ENCODE data around the gene GDI1.

GDI1 gene

GRCh38 chrX:154463611-154464220 is 26.8 kb downstream of the GDI1 start:
- TF ChIP-seq CTCF (IDR thresholded peaks at IDR 0.05; ENCODE audit: extremely low read depth, insufficient read depth, missing control alignments): no peak
- in situ Hi-C loops (cut with MboI; ENCODE audit: low pct_unique_long_range_greater_than_20kb, low sequenced_read_pairs, unreplicated experiment): no loop called here
- no peak for DNase-seq (ENCODE audit: low spot score)

DNA sequence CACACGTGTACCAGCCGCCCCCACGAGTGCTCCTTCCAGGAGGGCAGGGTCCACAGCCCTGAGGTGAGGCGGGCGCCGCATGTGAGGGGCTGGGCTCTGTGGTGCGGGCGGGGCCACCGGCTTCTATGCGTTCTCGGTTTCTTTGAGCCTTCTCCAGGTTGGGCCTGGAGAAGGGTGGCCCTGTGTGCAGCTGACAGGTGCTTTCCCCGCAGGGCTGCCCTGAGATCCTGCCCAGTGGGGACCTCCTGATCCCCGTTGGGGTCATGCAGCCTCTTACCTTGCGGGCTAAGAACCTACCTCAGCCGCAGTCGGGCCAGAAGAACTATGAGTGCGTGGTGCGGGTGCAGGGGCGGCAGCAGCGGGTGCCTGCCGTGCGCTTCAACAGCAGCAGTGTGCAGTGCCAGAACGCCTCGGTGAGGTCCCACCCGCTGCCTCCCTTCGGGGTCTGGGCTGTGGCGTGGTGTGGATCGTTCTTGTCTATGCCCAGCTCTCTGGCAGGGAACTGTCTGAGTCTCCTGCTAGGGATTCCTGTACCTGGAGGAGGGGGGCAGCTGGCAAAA is 27.9 kb downstream of the GDI1 start:
- DNase-seq (ENCODE audit: low spot score): no peak
- in situ Hi-C loops (cut with MboI; ENCODE audit: low pct_unique_long_range_greater_than_20kb, low sequenced_read_pairs, unreplicated experiment): no loop called here
- TF ChIP-seq CTCF (IDR thresholded peaks at IDR 0.05; ENCODE audit: extremely low read depth, insufficient read depth, missing control alignments): no peak

GRCh38 chrX:154465601-154466000 is 28.6 kb downstream of the GDI1 start:
- no peak for DNase-seq (ENCODE audit: low spot score)
- in situ Hi-C loops (cut with MboI; ENCODE audit: low pct_unique_long_range_greater_than_20kb, low sequenced_read_pairs, unreplicated experiment): no loop called here
- TF ChIP-seq CTCF (IDR thresholded peaks at IDR 0.05; ENCODE audit: extremely low read depth, insufficient read depth, missing control alignments): no peak

GRCh38 chrX:154466036-154466435 is 29.1 kb downstream of the GDI1 start:
- TF ChIP-seq CTCF (IDR thresholded peaks at IDR 0.05; ENCODE audit: extremely low read depth, insufficient read depth, missing control alignments): no peak
- in situ Hi-C loops (cut with MboI; ENCODE audit: low pct_unique_long_range_greater_than_20kb, low sequenced_read_pairs, unreplicated experiment): no loop called here
- no peak for DNase-seq (ENCODE audit: low spot score)

DNA sequence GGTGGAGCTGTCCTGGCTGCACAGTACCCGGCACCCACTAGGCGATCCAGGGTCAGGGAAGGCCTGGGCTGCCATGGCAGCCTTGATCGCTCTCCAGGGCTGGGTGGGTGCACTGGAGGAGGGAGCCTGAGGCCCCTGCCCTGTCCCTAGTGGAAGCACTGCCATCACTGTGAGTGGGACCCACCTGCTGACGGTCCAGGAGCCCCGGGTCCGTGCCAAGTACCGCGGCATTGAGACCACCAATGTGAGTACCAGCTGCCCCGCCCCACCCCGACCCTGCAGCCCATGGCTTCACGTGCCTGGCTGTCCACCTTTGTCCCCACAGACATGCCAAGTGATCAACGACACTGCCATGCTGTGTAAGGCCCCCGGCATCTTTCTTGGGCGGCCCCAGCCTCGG is 30.0 kb downstream of the GDI1 start:
- in situ Hi-C loops (cut with MboI; ENCODE audit: low pct_unique_long_range_greater_than_20kb, low sequenced_read_pairs, unreplicated experiment): no loop called here
- TF ChIP-seq CTCF (IDR thresholded peaks at IDR 0.05; ENCODE audit: extremely low read depth, insufficient read depth, missing control alignments): no peak
- no peak for DNase-seq (ENCODE audit: low spot score)

GRCh38 chrX:154467556-154467955 is 30.6 kb downstream of the GDI1 start:
- DNase-seq (ENCODE audit: low spot score): no peak
- in situ Hi-C loops (cut with MboI; ENCODE audit: low pct_unique_long_range_greater_than_20kb, low sequenced_read_pairs, unreplicated experiment): no loop called here
- TF ChIP-seq CTCF (IDR thresholded peaks at IDR 0.05; ENCODE audit: extremely low read depth, insufficient read depth, missing control alignments): no peak
